A204.1 (cell line): ENCODE data around the gene VPS13D.
"Not testable (repeated sequence)": the region's sequence is repeated elsewhere in the genome, so short reads cannot be mapped to it uniquely, and the experiment has no call there.

ENCODE experiments used
- FAIRE-seq: peaks from 2 replicates; lab custom pipeline; 2012; peaks lifted over from hg19 to GRCh38; lab: Jason Lieb, UNC

VPS13D gene

DNA sequence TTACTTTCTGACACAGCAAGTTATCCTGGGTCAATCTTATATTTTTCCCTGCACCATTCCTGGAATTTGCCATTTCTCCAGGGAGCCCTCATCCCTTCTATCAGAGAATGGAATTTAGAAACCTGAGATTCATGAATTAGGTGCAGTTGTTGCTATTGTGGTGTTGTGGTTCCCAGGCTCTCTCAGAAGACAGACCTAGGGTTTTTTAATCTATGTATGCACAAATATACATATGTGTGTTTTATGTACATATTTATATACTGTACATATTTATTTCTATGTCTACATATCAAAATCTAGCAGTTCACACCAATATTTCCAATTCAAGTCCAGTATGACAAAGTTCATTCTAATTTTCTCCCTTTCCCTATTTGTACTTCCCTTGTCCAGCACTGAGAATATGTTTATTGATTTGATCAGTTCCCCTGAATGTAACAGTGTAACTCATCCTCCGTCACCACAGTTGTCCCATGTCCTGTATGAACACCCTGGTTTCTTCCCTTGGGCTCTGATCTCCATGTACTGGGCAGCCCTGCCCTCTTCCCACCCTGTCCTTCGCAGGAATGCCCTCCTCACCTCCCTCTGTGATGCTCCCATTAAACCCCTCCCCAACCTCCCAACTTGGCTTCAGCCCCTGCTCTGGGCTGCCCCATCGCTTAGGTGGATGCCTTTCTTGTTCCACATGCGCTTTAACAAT is 145.5 kb downstream of the VPS13D start:
- no peak for FAIRE-seq

DNA sequence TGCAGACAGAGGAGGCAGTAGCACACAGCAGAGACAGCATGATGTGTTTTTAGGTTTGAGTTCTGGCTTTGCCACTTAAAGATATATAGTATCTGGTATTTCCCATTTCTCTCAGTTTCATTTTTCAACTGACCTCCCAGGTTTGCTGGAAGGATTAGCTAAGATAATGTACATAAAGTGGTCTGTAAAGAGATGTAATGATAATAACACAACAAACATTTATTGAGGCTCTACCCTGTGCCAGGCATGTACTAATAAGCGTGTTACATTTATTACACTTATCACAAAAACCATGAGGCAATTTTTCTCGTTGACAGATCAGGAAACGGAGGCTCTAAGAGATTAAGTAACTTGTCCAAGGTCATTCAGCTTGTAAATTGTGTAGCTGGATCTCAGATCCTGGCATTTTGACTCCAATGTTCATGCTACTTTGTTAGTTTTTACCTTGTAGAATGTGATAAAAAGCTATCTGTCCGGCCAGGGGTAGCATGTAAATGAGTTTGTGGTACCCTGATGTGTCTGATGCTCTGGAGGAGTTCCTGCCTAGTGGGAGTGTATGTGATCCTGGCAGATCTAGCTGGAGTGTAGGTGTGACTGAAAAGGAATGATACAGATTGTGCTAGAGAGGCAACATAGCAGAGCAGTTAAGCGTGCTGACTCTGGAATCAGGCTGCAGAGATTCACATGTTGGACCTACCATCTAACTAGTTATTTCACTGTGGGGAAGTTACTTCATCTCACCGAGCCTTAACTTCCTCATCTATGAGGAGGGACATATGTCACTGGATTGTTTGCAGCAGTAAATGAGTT is 146.6 kb downstream of the VPS13D start:
- FAIRE-seq: no peak

DNA sequence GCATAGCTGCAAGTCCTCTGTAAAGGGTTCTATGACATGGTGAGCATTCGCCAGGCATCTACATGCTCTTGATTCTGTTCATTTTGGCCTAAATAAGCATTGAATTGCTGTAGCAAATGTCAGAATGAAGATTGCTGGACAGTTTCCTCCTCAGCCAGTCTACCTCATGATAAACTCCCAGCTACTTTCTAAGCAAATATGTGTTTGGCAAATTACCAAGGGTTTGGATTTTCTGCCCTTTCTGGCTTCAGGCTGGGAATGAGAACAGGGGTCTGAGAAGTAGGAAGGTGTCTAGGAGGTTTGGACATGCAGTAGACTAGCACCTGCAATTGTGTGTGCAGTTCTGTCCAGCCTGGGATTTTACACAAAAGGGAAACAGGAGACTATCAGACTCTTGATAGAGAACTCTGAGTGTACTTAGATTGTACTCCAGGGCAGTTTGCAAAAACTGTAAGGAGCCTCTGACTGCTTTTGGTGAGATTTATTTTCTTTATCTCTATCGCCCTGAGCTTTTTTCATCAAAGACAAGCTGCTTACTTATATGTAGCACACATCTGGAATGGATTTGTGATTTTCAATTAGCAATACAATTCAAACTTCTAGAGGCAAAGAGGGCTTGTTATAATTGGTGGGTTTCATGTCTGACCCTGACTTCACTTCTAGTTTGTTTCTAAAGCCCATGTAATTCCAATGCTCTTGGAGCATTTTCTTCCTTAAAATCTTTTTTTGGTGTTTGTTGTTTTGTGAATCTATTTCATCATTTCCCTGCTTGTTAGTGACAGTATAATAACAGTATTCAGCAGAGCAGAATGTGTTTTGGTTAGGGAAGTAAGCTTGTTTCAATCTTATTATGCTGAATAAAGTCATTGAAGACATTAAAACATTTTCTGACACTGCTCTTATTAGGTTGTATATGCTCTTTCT is 150.8 kb downstream of the VPS13D start:
- no peak for FAIRE-seq

DNA sequence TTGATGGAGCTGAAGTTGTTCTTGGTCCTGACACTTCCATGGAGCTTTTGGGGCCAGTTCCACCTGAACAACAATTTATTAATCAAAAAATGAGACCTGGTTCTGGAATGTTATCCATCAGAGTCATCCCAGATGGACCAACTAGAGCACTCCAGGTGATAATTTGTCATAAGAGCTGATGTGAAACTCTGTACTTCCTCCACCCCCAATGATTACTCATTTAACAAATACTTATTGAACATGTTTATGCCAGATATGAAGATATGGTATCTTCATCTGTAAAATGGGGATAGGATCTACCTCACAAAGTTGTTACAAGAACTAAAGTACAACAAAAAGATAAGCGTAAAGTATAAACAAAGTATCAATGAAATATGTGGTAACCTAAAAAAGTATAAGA is 153.2 kb downstream of the VPS13D start:
- FAIRE-seq: peak; percentile 27

DNA sequence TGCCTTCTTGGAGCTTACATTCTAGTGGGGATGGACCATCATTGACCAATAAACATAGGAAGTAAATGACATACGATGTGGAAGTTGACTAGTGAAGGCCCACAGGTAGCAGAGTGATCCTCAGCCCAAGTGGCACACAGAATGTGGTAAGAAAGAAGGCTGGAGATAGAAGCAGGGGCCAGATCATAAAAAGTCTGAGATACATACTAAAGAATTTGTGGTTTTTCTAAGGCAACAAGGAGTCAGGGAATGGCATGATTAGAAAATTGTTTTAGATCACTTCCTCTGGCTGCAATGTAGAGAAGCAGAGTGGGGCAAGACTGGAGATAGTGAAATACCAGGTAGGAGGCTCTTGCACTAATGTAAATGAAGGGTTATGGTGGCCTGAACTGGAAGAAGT is 154.0 kb downstream of the VPS13D start:
- no peak for FAIRE-seq

DNA sequence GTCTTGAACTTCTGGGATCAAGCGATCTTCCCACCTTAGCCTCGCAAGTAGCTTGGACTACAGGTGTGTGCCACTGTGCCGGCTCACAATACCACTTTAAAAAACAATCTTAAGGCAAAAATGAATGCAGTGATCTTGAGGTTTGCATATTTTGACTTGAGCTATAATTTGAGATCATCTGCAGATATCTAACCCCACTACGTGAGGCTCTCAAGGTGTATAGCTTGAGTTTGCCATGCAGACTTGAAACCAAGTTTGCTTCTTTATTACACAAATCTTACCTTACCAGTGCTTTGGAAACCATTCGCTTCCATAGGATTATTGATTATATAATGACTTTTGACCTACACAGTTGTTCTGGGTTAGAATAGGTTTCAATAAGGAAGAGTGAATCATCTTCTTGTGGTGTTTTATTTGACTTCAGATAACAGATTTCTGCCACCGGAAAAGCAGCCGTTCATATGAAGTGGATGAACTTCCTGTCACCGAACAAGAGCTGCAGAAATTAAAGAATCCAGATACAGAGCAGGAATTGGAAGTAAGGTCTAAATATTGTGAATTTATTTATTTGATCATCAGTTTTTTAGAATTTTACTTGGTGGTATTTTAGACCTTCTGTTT is 155.1 kb downstream of the VPS13D start:
- no peak for FAIRE-seq

DNA sequence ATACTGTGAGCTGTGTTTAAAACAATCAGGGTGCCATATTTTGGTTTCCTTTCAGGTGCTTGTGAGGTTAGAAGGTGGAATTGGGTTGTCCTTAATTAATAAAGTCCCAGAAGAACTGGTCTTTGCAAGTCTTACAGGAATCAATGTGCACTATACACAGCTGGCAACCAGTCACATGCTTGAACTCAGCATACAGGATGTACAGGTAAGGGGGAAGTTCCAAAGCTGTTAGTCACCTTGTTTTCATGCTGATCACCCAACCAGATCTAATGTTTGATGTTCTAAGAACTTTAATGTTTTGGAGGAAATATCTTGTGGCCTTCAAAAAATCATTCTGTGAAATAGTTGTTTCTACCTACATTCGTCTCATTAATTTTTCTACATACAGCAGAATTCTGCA is 156.3 kb downstream of the VPS13D start:
- no peak for FAIRE-seq

DNA sequence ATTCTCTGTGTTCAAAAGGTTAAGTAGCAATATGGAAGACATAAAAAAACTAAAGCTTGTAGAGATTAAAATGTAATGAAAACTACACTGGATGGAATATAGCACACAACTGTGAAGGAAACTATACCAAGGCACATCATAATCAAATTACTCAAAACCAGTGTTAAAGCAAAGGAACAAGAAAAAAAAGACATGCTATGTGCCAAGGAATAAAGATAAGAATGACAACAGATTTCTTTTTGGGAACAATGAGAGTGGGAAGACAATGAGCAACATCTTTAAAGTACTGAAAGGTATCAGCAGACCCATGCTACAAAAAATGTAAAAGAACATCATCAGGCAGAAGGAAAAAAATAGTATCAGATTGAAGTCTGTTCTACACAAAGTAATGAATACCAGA is 157.8 kb downstream of the VPS13D start:
- FAIRE-seq: no peak

DNA sequence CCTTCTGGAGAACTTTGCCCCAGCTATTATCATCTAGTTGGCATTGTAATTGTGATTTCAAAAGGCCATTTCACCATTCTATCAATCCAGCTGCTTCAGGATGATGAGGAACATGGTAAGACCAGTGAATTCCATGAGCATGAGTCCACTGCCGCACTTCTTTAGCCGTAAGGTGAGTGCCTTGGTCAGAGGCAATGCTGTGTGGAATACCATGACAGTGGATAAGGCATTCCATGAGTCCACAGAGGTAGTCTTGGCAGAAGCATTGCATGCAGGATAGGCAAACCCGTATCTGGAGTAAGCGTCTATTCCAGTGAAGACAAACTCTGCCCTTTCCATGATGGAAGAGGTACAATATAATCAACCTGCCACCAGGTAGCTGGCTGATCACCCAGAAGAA is 160.5 kb downstream of the VPS13D start:
- not testable (repeated sequence) for FAIRE-seq

DNA sequence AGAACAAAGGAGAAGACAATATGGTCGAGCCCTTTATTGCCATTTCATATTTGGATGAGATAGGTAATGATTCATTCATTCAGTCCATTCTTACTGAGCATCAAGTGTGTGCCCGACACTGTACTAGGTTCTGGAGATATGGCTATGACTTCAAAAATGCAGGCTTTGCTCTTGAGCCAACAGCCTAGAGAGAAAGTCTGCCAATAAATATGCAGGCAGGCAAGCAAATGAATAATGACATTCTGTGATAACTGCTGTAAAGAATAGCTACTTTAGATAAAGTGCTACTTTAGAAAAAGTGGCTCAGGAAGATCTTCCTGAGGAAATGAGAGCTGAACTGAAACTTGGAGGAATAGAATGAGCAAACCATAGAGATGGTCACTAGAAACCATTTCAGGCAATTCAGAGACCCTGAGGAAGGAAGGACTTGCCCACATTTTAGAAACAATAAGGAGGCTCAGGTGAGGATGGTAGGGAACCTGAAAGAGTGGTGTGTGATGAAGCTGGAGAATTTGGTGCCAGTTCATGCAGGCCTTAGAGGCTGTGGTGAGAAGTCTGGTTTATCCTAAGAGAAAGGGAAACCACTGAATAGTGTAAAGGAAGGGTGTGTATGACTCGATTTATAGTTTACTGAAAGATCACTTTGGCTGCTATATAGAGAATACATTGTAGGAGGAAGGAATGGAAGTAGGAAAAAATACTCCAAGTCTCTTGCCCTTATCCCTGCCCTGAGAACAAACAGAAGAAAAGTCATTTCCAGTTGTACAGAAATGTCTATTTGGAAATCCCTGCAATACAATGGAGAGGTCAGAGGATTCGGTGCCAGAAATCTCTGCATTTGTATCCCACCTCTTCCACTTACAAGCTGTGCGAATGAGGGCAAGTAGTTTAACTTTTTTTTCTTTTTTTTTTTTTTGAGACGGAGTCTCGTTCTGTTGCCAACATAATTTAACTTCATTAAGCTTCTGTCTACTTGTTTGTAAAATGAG is 167.9 kb downstream of the VPS13D start:
- FAIRE-seq: no peak

DNA sequence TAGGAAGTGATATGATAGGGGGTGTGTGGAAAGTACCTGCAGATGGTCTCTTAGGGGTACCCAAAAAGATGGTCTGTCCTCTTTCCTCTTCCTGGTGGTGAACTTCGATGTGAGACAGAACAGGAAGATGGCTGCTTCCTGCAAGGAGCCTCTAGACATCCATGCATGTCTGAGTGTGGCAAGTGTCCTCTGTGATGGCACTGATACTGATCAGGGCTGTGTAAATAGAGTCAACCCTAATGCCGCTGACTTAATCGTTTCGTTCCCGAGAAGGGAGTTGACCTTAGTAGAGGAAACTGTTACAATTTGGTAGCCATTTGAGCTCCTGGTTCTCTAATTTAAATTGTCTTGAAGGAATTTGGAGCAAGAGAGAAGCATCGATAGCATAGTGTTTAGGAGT is 168.6 kb downstream of the VPS13D start:
- no peak for FAIRE-seq

DNA sequence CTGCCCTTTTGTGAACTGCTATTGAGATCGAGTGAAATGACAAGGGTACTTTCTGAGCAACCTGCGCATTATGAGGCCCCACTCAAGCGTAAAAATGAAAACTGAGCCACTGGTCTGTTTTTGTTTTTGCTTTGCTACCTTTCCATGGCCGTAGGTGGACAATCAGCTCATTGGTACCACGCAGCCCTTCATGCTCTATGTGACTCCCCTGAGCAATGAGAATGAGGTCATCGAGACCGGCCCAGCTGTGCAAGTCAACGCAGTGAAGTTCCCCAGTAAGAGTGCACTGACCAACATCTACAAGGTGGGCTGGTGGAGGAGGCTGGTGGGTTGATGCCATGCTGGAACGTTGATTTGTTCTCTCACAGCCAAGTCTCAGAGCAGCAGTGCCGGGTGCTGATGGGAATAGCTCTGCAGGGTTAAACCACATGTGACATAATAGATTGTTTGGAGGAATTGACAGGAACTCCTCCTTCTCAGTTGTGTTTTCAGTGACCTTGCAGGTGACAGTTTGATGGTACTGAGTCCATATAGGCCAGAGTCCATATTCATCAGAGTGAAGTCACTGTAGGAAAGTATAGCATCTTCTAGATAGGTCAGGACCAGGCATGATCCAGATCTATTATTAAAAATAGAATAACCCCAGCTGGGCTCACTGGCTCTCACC is 170.3 kb downstream of the VPS13D start:
- no peak for FAIRE-seq

DNA sequence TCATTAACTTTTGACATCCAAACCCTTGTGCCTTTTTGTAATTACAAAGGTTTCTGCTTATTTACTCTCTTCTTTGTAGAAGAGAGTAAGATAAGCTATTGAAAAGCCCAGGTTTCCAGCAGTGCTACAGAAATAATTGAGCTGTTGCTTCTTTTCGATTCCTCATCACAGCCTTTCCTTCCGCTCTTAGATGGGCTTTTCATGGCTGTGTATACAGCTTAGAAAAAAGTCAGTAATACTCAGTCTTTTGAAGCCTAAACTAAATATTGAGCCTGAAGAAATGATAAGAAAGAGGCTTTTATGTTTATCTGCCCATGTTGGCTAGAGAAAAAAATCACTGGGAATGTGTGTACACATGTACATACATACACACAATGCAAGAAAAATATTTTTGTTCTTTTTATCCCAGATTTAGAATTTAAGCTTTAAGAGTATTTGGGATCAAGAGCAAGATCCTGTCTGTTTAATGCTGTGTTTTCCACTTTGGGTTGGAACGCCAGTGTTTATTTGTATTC is 172.4 kb downstream of the VPS13D start:
- FAIRE-seq: no peak

DNA sequence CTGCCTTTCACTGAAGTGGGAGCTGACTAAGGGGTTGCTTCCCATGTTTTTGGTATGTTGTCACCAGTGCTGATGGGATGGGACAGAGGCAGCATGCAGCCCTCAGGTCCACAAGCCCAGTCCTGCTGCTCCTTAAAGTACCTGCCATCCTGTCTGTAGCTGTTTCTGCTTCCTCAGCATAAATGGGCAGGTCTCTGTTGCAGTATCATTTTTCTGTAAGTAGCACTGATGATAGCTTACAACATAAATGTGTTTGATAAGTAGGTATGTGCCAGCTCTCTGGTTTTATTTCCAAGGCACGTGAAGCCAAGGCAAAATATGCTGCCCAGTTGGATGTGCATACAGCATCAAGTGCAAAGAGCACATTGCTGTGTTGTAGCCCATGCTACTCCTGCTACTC is 173.0 kb downstream of the VPS13D start:
- FAIRE-seq: no peak

DNA sequence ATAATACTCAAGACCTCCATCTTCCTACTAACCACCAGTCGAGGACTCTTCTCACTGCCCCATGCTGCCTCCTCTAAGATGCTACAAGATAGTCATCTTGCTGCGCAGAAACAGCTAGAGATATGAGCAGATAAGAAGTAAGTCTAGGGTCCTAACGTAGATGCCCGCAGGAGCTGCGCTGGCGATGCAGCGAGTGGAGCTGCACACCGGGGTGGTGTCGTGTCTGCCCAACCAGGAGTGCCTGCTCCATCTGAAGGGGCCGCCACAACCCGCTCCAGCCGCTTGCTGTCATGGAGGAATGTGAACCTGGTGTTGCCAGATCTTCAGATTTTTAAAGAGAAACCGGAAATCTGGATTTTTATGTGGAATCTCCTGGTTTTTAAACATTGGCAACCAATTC is 175.1 kb downstream of the VPS13D start:
- no peak for FAIRE-seq

DNA sequence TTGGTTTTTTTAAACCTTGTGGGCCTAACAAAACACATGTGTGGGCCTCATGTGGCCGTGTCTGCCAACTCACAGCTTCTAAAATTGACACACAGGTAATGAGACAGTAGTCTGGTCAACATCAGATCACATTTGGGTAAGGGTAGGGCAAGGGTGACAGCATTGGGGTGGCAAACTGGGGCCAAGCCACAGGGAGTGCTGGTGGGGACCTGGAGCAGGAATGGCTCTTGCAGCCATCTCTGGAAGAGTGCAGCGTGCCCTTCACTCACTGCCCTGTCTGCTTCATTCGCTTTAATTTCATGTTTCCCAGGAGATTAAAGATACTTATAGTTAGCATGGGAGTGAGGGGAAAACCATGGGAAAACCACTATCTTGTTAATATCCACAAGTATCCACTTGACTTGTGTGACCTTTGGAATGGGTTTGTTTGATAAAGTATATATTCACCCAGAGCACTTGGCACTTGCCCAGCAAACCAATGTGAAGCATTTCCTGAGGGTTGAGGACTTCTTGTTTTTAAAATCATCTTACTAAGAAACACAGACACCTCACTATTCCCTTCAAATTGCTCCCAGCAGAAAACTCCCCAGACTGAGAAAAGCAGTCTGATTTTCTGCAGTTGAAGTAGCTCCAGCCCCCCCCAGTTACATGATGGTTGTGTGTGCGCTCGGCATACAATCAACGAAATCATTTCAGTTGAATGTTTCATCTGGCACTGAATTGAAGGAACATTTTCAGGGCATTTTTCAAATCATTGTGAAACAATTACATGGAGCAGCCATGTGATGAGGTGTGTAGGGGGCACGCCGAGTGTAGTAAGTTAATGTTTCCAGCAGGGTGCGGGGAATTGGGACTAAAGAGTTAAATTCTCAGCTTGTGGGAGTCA is 175.7 kb downstream of the VPS13D start:
- no peak for FAIRE-seq

DNA sequence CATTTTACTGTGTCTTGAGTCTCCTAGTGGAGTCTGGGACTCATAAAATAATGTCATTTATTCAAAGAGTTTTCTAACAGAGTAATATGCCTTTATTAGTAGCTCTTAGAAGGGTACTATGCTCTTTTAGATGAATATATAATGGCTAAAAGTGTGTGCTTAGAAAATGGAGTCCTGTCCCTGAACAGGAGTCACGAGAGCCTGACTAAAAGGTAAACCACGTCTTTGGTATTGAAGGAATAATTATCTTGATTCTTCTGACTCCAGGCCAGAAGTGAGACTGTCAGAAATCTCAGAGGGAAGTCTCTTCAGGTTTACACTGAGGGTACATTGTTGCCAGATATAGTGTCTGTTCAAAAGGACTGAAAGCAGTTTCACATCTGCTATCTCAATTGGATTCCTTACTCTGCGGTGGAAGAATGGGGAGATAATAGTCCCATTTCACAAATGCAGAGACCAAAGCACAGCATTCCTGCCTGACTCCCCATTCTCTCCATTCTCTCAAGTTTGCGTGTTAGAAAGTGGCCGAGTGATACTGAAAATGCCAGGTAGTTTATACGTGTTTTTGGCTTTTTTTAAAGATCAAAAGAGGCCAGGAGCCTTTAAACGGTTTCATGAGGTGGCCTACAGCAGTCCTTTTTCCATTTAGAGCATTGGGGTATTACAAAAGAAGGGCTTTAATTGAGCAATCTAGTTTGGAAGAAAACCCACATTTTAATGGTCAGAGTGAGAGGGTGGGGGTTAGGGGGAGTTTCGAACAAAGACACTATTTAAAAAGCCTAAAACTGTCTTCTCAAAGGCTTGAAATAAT is 176.6 kb downstream of the VPS13D start:
- no peak for FAIRE-seq
